ENCODE data around the gene GHRHR. TPM values are rescaled to one million over a fixed set of nuclear protein-coding genes. Genes with fewer than 3 reads are reported as not detected.

Gene GHRHR
- total RNA-seq, 1 donor from 2014 or later, result 12.3 TPM

DNA sequence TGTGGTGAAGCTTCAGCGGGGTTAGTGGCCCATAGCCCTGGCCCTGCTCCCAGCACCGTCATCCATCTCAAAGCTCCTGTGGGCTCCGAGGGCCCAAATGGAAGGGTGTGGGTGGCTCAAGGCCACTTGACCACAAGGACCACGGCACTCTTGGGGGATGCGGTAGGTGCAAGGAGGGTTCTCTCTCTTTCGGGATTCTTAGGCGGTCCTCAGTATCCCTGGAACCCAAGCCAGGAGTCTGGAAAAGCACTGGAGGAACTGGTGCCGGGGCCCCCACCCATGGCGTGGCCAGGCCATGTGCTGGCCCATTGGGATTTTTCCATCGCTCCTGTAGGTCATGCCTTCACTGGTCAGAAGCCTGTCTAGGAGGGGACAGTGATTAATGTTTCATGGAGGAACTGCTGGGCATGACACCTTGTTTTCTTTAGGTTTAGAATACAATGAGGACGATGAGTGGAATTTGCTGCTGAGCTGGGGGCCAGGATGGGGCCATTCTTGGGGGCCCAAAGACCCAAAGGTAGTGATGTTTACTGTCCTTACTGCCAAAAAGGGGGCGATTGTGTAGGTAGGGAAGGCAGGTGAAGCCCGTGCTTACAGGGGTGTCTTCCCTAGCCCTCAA, 35.4 kb upstream of the GHRHR start:
- peak; percentile 8 for DNase-seq (ENCODE audit: low spot score)

DNA sequence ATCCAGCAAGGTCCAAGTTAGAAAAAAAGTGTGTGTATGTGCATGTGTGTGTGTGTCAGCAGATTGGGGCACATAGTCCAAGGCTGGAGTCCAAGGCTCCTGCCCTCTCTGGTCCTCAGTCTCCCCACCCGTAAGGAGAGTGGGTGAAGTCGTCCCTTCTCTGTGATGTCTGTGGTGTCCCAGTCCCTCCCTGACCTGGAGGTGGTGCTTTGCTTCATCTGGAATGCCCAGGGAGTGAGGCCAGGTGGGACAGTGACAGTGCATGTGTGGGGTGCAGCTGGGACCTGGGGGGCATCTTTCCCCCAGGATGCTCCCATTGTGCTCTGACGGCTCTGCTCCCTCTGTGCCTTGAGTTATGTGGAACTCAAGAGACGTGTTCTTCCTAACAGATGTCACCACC, 34.1 kb upstream of the GHRHR start:
- DNase-seq (ENCODE audit: low spot score), result peak; percentile 10

DNA sequence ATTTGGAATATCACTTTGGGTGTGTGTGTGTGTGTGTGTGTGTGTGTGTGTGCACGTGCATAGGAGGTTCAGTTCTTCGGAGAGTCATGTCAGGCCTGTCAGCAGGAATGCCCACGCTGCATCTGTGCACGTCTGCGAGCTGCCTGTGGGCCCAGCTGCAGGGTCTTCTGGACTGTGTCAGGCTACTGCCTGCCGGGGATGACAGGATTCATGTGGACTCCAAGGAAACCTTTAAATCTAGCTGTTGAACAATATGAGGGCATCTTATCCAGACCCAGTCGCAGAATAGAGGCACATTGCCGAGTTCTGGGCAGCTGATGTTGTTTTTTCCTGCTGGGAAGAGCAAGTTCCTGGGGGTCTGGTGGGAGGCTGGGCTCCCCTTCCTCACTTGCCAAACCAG, 33.1 kb upstream of the GHRHR start:
- peak; percentile 58 for DNase-seq (ENCODE audit: low spot score)

DNA sequence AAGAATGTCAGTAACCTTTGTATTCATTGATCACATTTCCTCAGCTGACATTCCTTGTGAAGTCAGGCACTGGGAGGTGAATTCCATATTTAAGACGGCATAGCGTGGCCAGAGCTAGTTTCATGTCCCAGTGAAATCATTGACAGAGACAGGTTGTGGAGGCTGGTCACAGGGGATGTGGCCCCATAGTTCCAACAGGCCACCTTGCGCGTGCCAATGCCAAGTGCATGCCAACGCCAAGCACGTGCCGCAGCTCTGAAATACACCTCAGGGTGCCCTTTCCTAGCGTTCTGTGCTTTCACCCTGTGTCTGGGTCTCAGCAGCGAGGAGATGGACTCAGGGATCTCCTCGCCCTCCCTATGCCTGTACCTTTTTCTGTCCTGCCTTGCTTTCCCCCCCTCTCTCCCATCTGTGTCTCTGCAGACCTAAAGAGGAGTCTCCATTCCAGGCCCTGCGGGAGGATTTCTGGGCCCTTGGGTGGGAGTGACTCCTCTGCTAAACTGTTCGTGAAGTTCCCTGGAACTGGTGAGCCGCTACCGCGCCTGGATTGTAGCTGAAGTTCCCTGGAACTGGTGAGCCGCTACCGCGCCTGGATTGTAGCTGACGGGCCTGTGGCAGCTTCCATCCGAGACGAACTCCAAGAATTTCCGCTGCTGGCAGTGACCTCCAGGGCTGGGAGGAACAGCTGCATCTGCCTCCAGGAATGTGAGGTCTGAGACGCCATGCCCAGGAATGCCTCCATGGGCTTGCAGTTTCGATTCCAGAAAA, 32.4 kb upstream of the GHRHR start:
- peak; percentile 86 for DNase-seq (ENCODE audit: low spot score)

DNA sequence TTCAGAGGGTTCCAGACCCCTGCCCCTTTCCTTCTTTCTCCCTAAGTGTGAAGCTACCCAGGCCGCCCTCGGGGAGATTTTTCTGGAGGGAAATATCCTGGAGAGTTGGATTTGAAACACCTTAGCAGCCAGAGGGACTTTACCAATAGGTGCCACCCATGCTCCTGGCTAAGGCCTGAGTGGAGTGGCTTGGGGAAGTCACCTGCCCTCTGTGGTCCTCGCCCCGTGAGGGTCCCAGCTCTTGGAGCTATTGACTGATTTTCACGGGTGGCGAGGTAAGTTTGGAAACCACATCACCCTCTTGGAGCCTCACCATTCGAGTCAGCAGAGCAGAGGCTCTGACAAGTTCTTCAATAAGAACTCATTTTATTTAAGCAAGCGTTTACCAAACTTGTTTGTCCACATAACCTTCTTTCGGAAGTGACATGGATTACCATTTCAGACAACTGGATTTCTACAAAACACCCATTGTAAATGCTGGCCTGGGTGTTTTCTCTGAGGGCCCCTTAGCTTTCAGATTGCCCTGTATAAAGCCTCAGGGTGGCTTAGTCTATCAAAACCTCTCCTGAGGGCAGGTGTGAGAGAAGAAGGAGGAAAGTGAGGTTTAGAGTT, 31.7 kb upstream of the GHRHR start:
- DNase-seq (ENCODE audit: low spot score), result no peak

DNA sequence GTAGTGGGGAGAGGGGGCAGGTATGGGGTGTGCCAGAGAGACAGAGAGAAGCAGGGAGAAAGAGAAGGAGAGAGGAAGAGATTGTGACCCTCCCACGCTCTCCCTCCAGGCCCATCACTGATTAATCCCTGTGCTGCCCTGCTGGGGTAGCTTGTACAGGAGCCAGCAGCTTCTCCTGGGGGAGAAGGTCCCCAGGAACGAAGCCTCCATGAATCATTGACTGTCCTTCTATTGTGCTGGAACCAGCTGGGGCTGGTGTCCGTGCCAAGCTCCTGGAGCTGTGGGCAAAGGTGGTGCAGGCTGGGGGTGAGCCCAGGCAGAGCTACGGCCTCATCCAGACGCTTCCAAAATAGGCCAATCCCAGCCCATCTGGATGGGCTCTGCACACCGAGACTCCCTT, 31.2 kb upstream of the GHRHR start:
- DNase-seq (ENCODE audit: low spot score), result peak; percentile 82

DNA sequence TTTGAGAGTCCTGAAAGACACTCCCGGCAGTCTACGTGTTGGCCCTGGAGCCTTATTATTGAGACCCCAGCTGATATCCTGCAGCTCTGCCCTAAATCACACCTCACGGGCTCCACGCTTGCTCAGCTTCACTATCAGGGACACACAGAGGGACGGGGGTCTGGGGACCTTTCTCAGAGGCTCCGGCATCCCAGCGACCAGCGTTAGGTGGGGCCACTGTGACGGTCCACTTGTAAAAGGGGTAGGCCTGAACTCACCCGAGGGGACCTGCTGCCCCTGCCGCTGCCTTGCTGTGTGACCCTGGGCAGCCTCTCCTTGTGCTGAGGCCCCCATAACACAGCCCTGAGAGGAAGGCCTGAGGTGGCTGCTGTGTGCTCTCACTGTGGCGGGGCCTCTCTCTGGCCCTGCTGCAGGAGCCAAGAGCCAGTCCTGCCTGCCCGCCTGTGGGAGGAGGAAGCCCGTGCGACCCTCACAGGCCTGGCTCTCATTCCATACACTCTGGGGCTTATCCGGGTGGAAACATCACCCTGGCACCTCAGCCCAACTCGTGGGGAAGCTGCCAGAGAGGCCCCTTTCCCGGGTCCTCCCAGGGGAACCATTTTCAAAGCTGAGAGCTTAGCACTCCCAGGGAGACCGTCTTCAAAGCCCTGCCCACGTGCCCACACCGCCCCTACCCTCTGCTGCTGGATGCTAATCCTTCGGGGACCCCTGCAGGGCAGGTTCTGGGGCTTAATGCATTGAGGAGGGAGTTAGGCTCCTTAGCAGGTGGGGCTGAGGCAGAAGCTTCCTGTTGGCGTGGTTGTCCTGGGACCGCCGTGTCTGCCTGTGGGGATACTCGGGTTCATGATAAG, 30.4 kb upstream of the GHRHR start:
- DNase-seq (ENCODE audit: low spot score), result no peak

DNA sequence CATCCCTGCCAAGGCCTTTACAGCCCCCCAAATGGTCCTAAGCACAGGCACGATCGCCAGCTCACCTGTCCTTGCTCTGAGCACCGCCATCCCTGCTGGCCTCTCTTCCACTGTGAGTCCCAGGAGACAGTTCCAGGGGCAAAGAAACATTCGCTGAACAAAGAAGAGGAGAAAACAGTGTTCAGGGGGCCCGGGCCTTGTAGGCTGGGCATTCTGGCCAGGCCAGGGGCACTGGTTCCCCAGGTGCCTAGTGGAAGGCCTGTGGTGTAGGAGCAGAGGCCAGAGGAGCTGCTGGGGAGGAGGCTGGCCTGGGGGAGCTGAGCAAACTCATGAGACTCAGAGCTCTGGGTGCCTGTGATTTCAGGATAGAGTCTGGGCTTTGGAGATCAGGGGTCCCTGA, 29.5 kb upstream of the GHRHR start:
- no peak for DNase-seq (ENCODE audit: low spot score)

DNA sequence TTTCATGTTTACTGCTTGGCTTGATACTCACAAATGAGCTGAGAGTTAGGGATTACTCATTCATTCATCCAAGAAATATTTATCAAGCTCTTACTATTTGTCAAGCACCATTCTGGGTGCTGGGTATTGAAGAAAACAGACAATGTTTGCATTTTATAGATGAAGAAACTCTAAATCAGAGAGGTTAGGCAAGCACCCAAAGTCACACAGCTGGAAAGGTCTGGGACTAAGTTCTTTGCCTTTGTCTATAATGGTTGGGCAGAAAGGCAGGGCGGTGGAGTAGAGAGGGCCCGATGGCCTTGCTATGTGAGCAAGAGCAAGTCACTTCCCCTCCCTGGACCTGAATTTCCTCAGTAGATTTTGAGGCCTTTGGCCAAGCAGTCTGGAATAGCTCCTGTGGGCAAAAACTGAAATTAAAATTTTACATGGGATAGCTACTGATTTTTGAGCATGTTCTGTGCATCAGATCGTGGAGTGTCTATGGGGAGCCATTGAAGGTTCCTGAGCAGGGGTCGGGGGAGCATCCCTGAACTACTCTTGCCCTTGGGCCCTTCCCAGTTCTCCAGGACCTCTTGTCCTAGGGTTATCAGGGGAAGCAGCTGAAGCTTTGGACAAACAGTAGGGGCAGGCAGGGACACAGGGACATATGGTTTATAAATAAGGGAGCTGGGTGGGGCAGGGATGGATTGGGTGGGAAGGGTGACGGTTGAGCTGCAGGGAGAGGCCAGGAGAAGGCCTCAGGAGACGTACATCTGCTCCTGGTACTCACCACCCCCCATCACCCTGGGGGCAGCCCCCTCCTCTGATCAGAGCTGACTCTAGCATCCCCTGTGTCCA, 28.8 kb upstream of the GHRHR start:
- no peak for DNase-seq (ENCODE audit: low spot score)

DNA sequence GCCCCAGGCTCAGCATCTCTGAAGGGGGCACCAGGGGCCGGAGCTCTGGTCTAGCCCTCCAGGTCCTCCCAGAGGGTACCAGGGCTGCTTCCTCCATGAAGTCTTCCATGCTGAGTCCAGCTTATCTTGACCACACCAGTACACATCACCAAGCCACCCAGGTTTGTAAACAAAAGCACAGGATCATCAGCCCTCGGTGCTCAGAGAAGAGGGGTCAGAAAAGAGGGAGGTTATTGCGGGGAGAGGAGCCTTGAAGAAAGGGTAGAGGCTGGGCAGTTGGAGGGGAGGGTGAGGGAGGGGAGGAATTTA, 28.2 kb upstream of the GHRHR start:
- DNase-seq (ENCODE audit: low spot score), result no peak

DNA sequence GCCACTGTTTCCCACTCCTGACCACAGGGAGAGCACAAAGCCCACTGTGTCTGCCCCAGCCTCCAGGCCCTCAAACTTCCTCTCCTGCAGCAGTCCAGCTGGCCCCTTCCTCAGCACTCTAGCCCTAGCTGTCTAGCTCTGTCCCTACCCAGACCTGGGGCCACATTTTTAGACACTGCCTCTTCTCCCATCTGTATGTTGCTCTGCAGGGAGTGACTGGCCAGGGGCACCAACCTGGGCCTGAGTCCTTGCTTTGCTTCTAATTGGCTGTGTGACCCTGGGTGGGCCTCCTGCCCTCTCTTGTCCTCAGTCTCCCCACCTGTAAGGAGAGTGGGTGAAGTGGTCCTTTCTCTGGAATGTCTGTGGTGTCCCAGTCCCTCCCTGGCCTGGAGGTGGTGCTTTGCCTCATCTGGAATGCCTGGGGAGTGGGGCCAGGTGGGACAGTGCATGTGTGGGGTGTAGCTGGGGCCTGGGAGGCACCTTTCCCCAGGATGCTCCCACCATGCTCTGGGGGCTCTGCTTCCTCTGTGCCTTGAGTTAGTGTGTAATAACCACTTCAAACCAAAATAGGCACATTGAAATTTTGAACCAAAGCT, 27.0 kb upstream of the GHRHR start:
- no peak for DNase-seq (ENCODE audit: low spot score)

DNA sequence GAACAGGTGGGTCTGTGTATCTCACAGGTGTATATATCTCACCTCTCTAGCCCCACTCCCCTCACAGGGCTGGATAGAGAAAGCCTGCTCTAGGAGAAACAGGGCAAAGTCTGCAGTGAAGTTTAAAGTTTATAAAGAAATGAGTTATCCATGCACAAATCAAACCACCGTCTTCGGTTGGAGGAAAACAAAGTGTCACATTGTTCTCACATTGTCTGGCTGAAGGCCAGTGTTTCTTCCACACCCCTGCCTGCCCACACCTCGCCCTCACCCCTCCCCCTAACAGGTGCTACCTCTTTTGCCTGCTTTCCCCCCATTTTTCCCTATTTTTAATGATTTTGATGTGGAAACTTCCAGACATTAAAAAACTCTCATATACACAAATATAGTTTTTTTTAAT, 26.3 kb upstream of the GHRHR start:
- DNase-seq (ENCODE audit: low spot score), result peak; percentile 83

DNA sequence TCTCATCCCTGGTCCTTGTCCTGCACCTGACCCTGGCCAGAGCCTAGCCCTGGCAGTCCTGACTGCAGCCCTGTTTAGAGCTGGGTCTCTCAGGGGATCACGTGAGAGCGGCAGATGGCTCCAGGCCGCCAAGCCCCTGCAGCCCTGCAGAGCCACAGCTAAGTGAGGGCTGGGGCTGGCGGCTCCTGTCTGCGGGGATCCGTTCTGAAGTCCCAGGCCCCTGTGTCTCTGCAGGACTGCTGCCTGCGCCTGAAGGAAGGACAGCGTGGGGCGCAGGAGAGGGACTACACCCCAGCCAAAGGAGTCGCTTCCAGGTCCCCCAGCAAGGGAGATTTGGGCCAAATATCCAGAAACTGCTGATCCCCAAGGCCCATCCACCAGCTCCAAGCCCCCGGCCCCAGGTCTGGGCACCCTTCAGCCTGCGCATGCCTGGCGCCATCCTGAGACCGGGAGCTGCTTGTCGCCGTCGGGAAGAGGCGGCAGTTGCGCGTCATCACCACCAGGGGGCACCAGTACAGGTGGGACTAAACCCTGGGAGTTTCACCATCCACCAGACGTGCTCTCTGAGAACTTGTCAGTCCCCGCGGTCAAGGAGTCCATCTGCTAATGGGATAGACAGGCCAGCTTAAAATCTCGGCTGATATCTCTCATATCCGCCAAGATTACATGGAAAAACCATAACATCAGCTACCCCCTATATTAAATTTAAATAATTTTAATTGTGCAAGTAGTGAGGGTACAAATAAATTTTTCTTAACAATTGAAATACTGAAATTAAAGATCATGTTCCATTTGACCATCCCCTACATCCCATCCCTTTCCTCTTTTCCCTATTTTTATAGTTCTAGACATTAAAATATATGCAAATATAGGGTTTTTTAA, 25.1 kb upstream of the GHRHR start:
- DNase-seq (ENCODE audit: low spot score), result peak; percentile 90

DNA sequence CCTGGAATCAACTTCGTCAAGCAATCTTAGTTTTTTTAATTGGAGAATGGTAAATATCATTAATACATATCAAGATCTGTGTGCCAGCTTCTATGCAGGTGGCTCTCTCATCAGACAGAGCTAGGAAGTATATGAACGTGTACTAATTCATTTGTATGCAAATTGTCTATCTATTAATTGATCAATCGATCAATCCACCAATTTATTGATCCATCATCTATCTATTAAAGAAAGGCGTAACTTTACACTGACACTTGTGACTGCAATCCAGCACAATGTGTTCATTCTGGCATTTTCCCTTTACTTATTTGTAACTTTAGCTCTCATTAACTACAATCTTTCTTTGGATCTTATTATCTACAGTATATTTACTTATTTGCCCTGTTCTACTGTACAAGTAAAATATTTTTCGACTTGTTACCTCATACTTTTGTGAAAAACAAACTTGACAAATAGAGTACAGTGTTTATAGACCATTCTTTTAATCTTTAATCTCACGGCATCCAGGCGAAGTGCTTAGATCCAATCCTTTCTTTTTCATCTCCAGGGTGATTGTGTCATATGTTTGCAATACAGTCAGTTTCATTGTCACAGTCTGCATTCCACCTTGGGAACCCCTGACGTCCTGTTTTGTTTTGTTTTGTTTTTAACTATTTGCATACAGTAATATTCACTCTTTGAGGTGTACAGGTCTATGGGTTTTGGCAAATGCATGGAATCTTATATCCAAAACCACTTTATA, 22.0 kb upstream of the GHRHR start:
- DNase-seq (ENCODE audit: low spot score), result no peak

DNA sequence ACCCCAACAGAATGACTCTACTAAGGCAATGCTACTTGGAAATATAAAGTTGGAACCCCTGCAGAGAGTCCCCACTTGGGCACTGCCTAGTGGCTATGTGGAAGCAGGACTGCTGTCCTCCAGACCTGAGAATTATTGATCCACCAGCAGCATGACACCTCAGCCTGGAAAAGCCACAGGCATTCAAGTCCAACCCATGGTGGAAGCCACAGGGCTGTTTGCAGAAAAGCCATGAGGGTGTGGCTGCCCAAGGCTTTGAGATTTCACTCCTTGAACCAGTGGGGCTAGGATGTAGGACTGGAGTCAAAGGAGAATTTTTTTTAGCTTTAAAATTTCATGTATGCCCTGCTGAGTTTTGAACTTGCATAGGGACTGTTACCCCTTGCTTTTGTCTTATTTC, 13.6 kb upstream of the GHRHR start:
- no peak for DNase-seq (ENCODE audit: low spot score)

DNA sequence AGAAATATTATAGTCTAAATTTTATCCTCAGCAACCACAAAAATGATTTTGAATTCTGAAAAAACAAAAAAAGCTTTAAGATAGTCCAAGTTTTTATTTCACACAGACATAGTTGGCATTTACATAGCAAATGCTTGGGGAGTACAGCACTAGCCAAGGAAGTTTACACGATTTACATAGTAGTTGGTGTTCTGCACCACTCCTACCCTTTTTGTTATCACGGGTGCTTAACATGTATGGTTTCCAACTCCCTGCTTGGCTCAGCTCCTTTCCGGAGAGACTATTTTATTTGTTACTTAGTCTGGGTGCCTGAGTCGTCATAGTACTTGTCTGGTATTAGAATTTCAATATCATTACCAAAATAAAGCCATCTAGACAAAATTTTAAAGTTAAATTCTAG, 8.8 kb upstream of the GHRHR start:
- DNase-seq (ENCODE audit: low spot score), result no peak

DNA sequence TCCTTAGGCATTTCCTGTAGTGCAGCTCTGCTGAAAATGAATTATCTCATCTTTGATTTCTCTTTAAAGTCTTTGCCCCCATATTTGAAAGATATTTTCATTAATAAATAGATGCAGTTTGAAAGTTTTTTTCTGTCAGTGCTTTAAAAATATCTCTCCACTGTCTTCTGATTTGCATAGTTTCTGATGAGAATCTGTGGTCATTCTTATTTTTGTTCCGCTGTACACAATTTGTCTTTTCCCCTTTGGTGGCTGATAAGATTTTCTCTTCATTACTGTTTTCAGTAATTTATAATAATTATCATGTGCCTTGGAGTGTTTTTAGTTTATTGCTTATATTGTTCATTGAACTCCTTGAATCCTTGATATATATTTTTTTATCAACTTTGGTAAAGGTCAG, 7.0 kb upstream of the GHRHR start:
- DNase-seq (ENCODE audit: low spot score), result no peak

DNA sequence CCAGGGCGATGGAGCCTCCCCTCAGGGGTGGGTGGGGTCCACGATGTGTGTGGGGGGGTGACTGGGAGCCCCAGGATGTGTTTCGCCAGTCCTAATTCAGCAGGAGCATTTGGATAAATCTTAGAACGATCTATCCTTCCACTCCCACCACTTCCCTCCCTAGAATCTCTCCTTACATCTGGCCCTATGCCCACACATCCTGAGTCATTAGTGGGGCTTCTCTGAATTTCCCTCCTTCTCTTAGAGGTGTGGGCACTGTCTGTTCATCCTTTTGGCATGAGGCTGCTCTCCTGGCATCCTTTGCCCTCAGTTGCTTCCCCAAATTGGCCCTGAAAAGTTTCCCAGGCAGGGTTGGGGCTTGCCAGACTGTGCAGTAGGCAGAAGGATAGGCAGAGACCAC, 1.6 kb downstream of the GHRHR start:
- no peak for DNase-seq (ENCODE audit: low spot score)

DNA sequence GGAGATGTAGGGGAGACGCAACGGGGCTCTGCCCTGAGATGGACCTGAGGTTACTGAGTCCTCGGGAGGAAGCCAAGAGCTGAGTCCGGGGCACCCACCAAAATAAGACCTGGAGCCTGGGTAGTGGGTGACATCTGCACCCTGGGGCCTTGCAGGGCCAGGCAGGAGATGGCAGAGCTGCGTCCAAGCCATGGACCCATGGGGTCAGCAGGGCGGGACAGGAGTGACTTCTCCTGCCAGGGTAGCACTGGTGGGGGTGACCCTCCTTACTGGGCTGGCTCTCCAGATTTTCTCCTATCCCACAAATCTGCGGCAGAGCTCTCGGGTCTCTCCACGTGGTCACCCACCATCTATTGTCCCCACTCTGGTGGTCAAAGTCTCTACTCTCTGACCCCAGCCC, 2.1 kb downstream of the GHRHR start:
- DNase-seq (ENCODE audit: low spot score), result no peak

DNA sequence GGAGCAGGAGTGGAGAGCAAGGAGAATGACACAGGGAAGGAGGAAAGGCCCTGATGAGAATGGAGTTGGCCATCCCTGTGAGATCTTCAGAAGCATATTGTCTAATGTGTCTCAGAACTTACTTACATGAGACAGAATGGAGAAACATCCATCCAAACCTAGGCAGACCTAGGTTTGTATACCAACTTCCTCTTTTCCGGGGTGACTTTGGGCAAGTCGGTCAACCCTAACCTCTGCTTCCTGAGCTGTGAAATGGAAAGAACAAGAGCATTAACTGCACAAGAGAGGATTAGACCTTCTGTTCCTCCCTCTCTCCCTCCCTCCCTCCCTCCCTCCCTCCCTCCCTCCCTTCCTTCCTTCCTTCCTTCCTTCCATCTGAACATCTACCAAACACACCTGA, 4.5 kb downstream of the GHRHR start:
- DNase-seq (ENCODE audit: low spot score), result no peak

All from mucosa of gallbladder (tissue), 1 donor.